ENCODE data around the gene LRSAM1. TPM values are rescaled to one million over a fixed set of nuclear protein-coding genes. Genes with fewer than 3 reads are reported as not detected.
A peak's percentile ranks its signal among the peaks of the same experiment; 100 is the strongest.

Gene LRSAM1
- total and polyA plus RNA-seq, 2 donors from 2014 or later, result 15.8 to 24.6 TPM

- intact Hi-C loops (cut with DNase I), result no loop called here
- no peak for FAIRE-seq
- peaks cover 0 to 24% (median 3%) of the 10 kb centered on the region in 3 donors for H3K4me1 ChIP-seq (ENCODE audit: control insufficient read depth in 2 of 3, insufficient read depth in 2 of 3, low read depth in 1 of 3, low read length in 3 of 3)
- no peaks in the 10 kb centered on the region for H3K27me3 ChIP-seq (ENCODE audit: control insufficient read depth, insufficient read depth, low read length)
- TF ChIP-seq CTCF (IDR thresholded peaks at IDR 0.05; ENCODE audit: borderline replicate concordance, extremely low read depth, insufficient read depth), result no peak
- peak in 1 of 5 donors; percentile 6 for DNase-seq
- H3K4me3 ChIP-seq (ENCODE audit: low read length in 3 of 3), result no peak overlapping the region
- peaks cover 7 to 39% (median 33%) of the 10 kb centered on the region in 3 donors for H3K36me3 ChIP-seq (ENCODE audit: control insufficient read depth in 2 of 3, insufficient read depth in 3 of 3, low read length in 3 of 3)
- H3K9me3 ChIP-seq (ENCODE audit: control insufficient read depth in 2 of 3, insufficient read depth in 1 of 3, low read length in 3 of 3), result peaks cover 0 to 5% (median 0%) of the 10 kb centered on the region in 3 donors
- H3K27ac ChIP-seq (ENCODE audit: low read depth in 2 of 2, low read length in 2 of 2), result no peak overlapping the region
- peak overlapping the region in 1 of 3 donors; percentile 41 for H3K9ac ChIP-seq (ENCODE audit: low read length in 3 of 3)
These were observed 3.7 kb upstream of the LRSAM1 start for GRCh38 chr9:127447416-127448111.

- DNase-seq (peak in 1 of 5 donors; percentile 8), FAIRE-seq (no peak)
- TF ChIP-seq CTCF (IDR thresholded peaks at IDR 0.05; ENCODE audit: borderline replicate concordance, extremely low read depth, insufficient read depth), result no peak
- intact Hi-C loops (cut with DNase I), result no loop called here
- Histone ChIP-seq H3K27ac (ENCODE audit: low read depth in 2 of 2, low read length in 2 of 2) (no peak overlapping the region), H3K27me3 (ENCODE audit: control insufficient read depth, insufficient read depth, low read length) (no peaks in the 10 kb centered on the region), H3K9me3 (ENCODE audit: control insufficient read depth in 2 of 3, insufficient read depth in 1 of 3, low read length in 3 of 3) (peaks cover 0 to 5% (median 0%) of the 10 kb centered on the region in 3 donors), H3K4me3 (ENCODE audit: low read length in 3 of 3) (no peak overlapping the region), H3K4me1 (ENCODE audit: control insufficient read depth in 2 of 3, insufficient read depth in 2 of 3, low read depth in 1 of 3, low read length in 3 of 3) (peaks cover 0 to 25% (median 3%) of the 10 kb centered on the region in 3 donors), H3K36me3 (ENCODE audit: control insufficient read depth in 2 of 3, insufficient read depth in 3 of 3, low read length in 3 of 3) (peaks cover 7 to 39% (median 30%) of the 10 kb centered on the region in 3 donors), H3K9ac (ENCODE audit: low read length in 3 of 3) (peak overlapping the region in 1 of 3 donors; percentile 41)
These were observed 3.1 kb upstream of the LRSAM1 start for GRCh38 chr9:127448112-127448805.

- no peak for TF ChIP-seq CTCF (IDR thresholded peaks at IDR 0.05; ENCODE audit: borderline replicate concordance, extremely low read depth, insufficient read depth)
- peaks cover 0 to 4% (median 0%) of the 10 kb centered on the region in 3 donors for H3K9me3 ChIP-seq (ENCODE audit: control insufficient read depth in 2 of 3, insufficient read depth in 1 of 3, low read length in 3 of 3)
- FAIRE-seq, result no peak
- H3K36me3 ChIP-seq (ENCODE audit: control insufficient read depth in 2 of 3, insufficient read depth in 3 of 3, low read length in 3 of 3), result peaks cover 6 to 35% (median 24%) of the 10 kb centered on the region in 3 donors
- peak in 1 of 5 donors; percentile 18 for DNase-seq
- peaks cover 0 to 25% (median 3%) of the 10 kb centered on the region in 3 donors for H3K4me1 ChIP-seq (ENCODE audit: control insufficient read depth in 2 of 3, insufficient read depth in 2 of 3, low read depth in 1 of 3, low read length in 3 of 3)
- intact Hi-C loops (cut with DNase I), result no loop called here
- H3K9ac ChIP-seq (ENCODE audit: low read length in 3 of 3), result peak overlapping the region; percentile 62 to 84 (median 82)
- H3K27ac ChIP-seq (ENCODE audit: low read depth in 2 of 2, low read length in 2 of 2), result peak overlapping the region in 1 of 2 donors; percentile 8
- peak overlapping the region; percentile 86 to 94 (median 91) for H3K4me3 ChIP-seq (ENCODE audit: low read length in 3 of 3)
- H3K27me3 ChIP-seq (ENCODE audit: control insufficient read depth, insufficient read depth, low read length), result no peaks in the 10 kb centered on the region
These were observed 1.9 kb upstream of the LRSAM1 start for GRCh38 chr9:127449332-127449966.

All from kidney (tissue), 14 donors.